HCT116 (cell line): Measurements from ENCODE around the gene NDUFAF5. TPM values are rescaled to one million over a fixed set of nuclear protein-coding genes. Genes with fewer than 3 reads are reported as not detected.

ENCODE experiments used
- ATAC-seq: fragments of 200-7000 bp; cut with Tn5 transposase; 2 replicates; pipeline ENCODE4 v1.9.1; 2020; ENCODE audit warnings: mild to moderate bottlenecking, moderate library complexity
- BruUV-seq: library from RNA; stranded (reverse); fragments of 400-500 nt; replicated peaks from 2 replicates; lab custom pipeline; 2021; lab: Mats Ljungman, UMichigan
- CTCF ChIA-PET: fragments of 300-600 bp; sonication (Branson Sonifier 250); formaldehyde crosslinking; loops from one replicate; lab custom pipeline; 2021; ENCODE audit warnings: antibody characterized with exemption; lab: Charles Lee
- POLR2A ChIA-PET: fragments of 300-600, 350-600 bp; sonication (Branson Sonifier 250); formaldehyde crosslinking; loops from one replicate; lab custom pipeline; 2021; ENCODE audit warnings: antibody characterized with exemption; lab: Charles Lee
- RAD21 ChIA-PET, 2 experiments: fragments of 300-600 bp; sonication (Branson Sonifier 250); formaldehyde crosslinking; loops; one replicate each; lab custom pipeline; 2023; ENCODE audit warnings: low total read pairs in 2 of 2; ENCODE audit not compliant: uncharacterized antibody in 2 of 2, unreplicated experiment in 2 of 2, low non-redundant PET in 1 of 2; lab: Charles Lee
- DNase-seq: peaks from one replicate; pipeline ENCODE4 v3.0.0-alpha.2; 2010; ENCODE audit warnings: low read depth, low spot score
- H2AFZ ChIP-seq: fragments of 200-600 bp; shearing (Covaris generic), sonication (generic); 2 replicates; pipeline ENCODE4 v1.6.1; 2017; ENCODE audit warnings: low read depth, mixed run types, mixed read lengths, antibody characterized with exemption, low read length; ENCODE audit not compliant: poor library complexity, severe bottlenecking
- H3K27ac ChIP-seq: 2 replicates; pipeline ENCODE4 v1.5.1; 2012; ENCODE audit warnings: low read depth, low read length
- H3K27me3 ChIP-seq: fragments of 200-600 bp; sonication (generic); 2 replicates; pipeline ENCODE4 v1.6.1; 2016; ENCODE audit warnings: mixed run types, low read length, mixed read lengths; ENCODE audit not compliant: insufficient read depth
- H3K36me3 ChIP-seq, 2 experiments: fragments of 200-500 bp in 1 of 2; fragments of 200-600 bp in 1 of 2; sonication (Bioruptor generic) in 1 of 2; sonication (generic) in 1 of 2; 2 replicates each; pipeline versions ENCODE4 v1.5.1 to v1.6.1; 2014 to 2016; ENCODE audit warnings: low read length in 2 of 2, inconsistent platforms in 1 of 2, mixed read lengths in 1 of 2, mixed run types in 1 of 2; ENCODE audit not compliant: insufficient read depth in 2 of 2, control insufficient read depth in 1 of 2
- H3K4me1 ChIP-seq, 2 experiments: fragments of 200-600 bp in 1 of 2; sonication (generic) in 1 of 2; 2 replicates each; pipeline versions ENCODE4 v1.5.1 to v1.6.1; 2012 to 2017; ENCODE audit warnings: low read length in 2 of 2, inconsistent platforms in 1 of 2, mild to moderate bottlenecking in 1 of 2, mixed read lengths in 1 of 2, mixed run types in 1 of 2, moderate library complexity in 1 of 2; ENCODE audit not compliant: insufficient read depth in 2 of 2, control insufficient read depth in 1 of 2
- H3K4me2 ChIP-seq: fragments of 200-600 bp; sonication (generic); 2 replicates; pipeline ENCODE4 v1.6.1; 2017; ENCODE audit warnings: mixed run types, low read length, mixed read lengths
- H3K4me3 ChIP-seq, 2 experiments: fragments of 200-600 bp in 1 of 2; sonication (generic) in 1 of 2; replicated peaks in 1 of 2; 2 replicates each; pipeline ENCODE4 v1.5.1; 2011 to 2016; ENCODE audit warnings: low read length in 2 of 2, control low read depth in 1 of 2, low read depth in 1 of 2, mild to moderate bottlenecking in 1 of 2, mixed read lengths in 1 of 2, mixed run types in 1 of 2
- H3K79me2 ChIP-seq: fragments of 200-600 bp; sonication (generic); 2 replicates; pipeline ENCODE4 v1.6.1; 2017; ENCODE audit warnings: mild to moderate bottlenecking, mixed run types, low read length, moderate library complexity, mixed read lengths; ENCODE audit not compliant: insufficient read depth
- H3K9ac ChIP-seq: fragments of 200-600 bp; sonication (generic); 2 replicates; pipeline ENCODE4 v1.6.1; 2016; ENCODE audit warnings: low read length, mixed read lengths
- H3K9me2 ChIP-seq: fragments of 200-600 bp; sonication (generic), shearing (Covaris generic); 2 replicates; pipeline ENCODE4 v1.6.1; 2017; ENCODE audit warnings: mixed run types, mild to moderate bottlenecking, moderate library complexity; ENCODE audit not compliant: insufficient read depth
- H3K9me3 ChIP-seq, 2 experiments: fragments of 200-500 bp in 1 of 2; fragments of 200-600 bp in 1 of 2; sonication (Bioruptor generic) in 1 of 2; sonication (generic) in 1 of 2; 2 replicates each; pipeline ENCODE4 v1.6.1; 2014 to 2017; ENCODE audit warnings: low read length in 2 of 2, mixed read lengths in 2 of 2, inconsistent platforms in 1 of 2, low read depth in 1 of 2, mild to moderate bottlenecking in 1 of 2, mixed run types in 1 of 2, moderate library complexity in 1 of 2; ENCODE audit not compliant: control insufficient read depth in 1 of 2, insufficient read depth in 1 of 2
- H4K20me1 ChIP-seq: fragments of 200-600 bp; sonication (generic), shearing (Covaris generic); 2 replicates; pipeline ENCODE4 v1.6.1; 2017; ENCODE audit warnings: mixed run types, mild to moderate bottlenecking, moderate library complexity; ENCODE audit not compliant: insufficient read depth
- CEBPB ChIP-seq: IDR thresholded peaks from 2 replicates; pipeline ENCODE4 v1.6.1; 2012; ENCODE audit warnings: low read depth
- EGR1 ChIP-seq: IDR thresholded peaks from 2 replicates; pipeline ENCODE4 v1.6.1; 2012; ENCODE audit warnings: low read depth
- ELF1 ChIP-seq: IDR thresholded peaks from 2 replicates; pipeline ENCODE4 v1.6.1; 2012; ENCODE audit warnings: low read depth, borderline replicate concordance
- FOSL1 ChIP-seq: IDR thresholded peaks from 2 replicates; pipeline ENCODE4 v1.6.1; 2012; ENCODE audit warnings: low read depth
- POLR2A ChIP-seq: IDR thresholded peaks from 2 replicates; pipeline ENCODE4 v1.7.0; 2011; ENCODE audit warnings: borderline replicate concordance; ENCODE audit not compliant: insufficient read depth, insufficient read length; ENCODE audit errors: extremely low read depth
- POLR2AphosphoS5 ChIP-seq: IDR thresholded peaks from 2 replicates; pipeline ENCODE4 v1.6.1; 2011; ENCODE audit warnings: mild to moderate bottlenecking, low read depth, low read length, moderate library complexity
- RAD21 ChIP-seq: IDR thresholded peaks from 2 replicates; pipeline ENCODE4 v1.6.1; 2012; ENCODE audit warnings: low read depth, mild to moderate bottlenecking
- ZFX ChIP-seq: fragments of 450-650 bp; IDR thresholded peaks from 2 replicates; pipeline ENCODE4 v1.6.1; 2017
- ZNF274 ChIP-seq: fragments of 200-500 bp; sonication (Bioruptor generic); IDR thresholded peaks from 2 replicates; pipeline ENCODE4 v1.6.1; 2014; ENCODE audit warnings: mild to moderate bottlenecking, low read depth, low read length, inconsistent platforms
- intact Hi-C: fragments of 100-400 bp; cut with micrococcal nuclease; formaldehyde crosslinking; loops from 2 replicates; pipeline ENCODE4 v1.10.0; 2022
- total RNA-seq: library from RNA; stranded (reverse); gene quantifications from one replicate; pipeline ENCODE4 v1.2.1, GENCODE V29; 2021; ENCODE audit not compliant: unreplicated experiment
- TF ChIP-seq, protein P1 (sequence below), 3 experiments: fragments of 200-600 bp in 1 of 3; sonication (generic) in 1 of 3; IDR thresholded peaks in 2 of 3; conservative IDR thresholded peaks in 1 of 3; 2 replicates each; pipeline ENCODE4 v1.5.1; 2012 to 2017; ENCODE audit warnings: low read depth in 2 of 3, low read length in 2 of 3, antibody characterized with exemption in 1 of 3, borderline replicate concordance in 1 of 3, control low read depth in 1 of 3, mild to moderate bottlenecking in 1 of 3, mixed read lengths in 1 of 3, mixed run types in 1 of 3, moderate library complexity in 1 of 3; ENCODE audit not compliant: insufficient read depth in 1 of 3
- TF ChIP-seq, protein P2 (sequence below): IDR thresholded peaks from 2 replicates; pipeline ENCODE4 v1.6.1; 2012; ENCODE audit warnings: low read depth
- TF ChIP-seq, protein P3 (sequence below): IDR thresholded peaks from 2 replicates; pipeline ENCODE4 v1.6.1; 2011; ENCODE audit warnings: mild to moderate bottlenecking, low read length, moderate library complexity; ENCODE audit not compliant: insufficient replicate concordance; ENCODE audit errors: extremely low read depth
- TF ChIP-seq, protein P4 (sequence below): IDR thresholded peaks from 2 replicates; pipeline ENCODE4 v1.6.1; 2012
- TF ChIP-seq, protein P5 (sequence below): IDR thresholded peaks from 2 replicates; pipeline ENCODE4 v1.6.1; 2012

The NDUFAF5 gene
- total RNA-seq, 1 experiment from 2014 or later, result 30.8 TPM

DNA sequence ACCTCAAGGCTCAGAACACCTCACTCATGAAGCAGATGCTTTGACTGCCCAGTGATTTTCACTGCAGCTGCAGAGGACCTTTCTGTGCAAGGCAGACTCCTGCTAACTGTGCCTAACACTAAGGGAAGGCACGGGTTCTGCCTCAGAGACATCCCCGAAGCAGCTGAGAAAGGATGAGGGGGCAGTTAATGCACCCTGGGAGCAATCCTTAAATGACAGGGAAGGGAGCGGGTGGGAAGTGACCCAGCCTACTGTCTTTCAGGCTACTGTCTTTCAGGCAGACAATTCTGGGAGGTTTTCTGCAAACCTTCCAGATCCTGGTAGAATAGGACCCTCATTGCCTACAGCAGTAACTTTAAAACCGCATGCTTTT, 55.3 kb downstream of the NDUFAF5 start:
- H3K4me2 ChIP-seq, result no peak overlapping the region
- POLR2A ChIA-PET, result no interaction called here

DNA sequence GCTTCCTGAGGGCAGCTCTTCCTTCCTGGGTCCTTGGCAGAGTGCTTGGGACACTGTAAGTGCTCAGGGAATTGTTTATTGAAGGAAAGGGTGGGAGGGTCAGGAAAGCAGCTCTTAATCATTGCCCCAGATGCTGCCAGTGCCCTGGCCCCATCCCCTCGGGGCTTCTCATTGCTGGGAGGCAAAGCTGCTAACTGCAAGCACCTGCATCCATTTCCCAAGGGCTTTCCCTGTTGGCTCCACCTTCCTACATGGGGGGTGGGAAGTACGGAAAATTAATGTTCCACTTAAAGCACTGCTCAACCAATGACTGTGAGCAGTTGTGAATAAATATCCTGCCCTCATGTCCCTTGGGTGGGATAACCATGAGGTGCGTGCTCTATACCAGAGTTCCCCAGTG, 56.4 kb downstream of the NDUFAF5 start:
- RAD21 ChIA-PET, result no interaction called here
- H3K27me3 ChIP-seq, result peaks cover 16% of the 10 kb centered on the region; the same call in 1 of the 2 replicates
- H3K27ac ChIP-seq, result no peak overlapping the region
- no TSS peak for BruUV-seq
- H3K36me3 ChIP-seq, result no peaks in the 10 kb centered on the region
- ATAC-seq (no peak), DNase-seq (no peak)
- intact Hi-C loops, result no loop called here
- no peak overlapping the region for H2AFZ ChIP-seq
- no peaks in the 10 kb centered on the region for H3K9me3 ChIP-seq
- no peaks in the 10 kb centered on the region for H3K79me2 ChIP-seq
- H4K20me1 ChIP-seq, result no peaks in the 10 kb centered on the region
- no peak overlapping the region for H3K9ac ChIP-seq
- CTCF ChIA-PET, result no interaction called here
- POLR2A ChIA-PET, result no interaction called here
- H3K4me2 ChIP-seq, result no peak overlapping the region
- no peaks in the 10 kb centered on the region for H3K9me2 ChIP-seq
- H3K4me1 ChIP-seq, result no peaks in the 10 kb centered on the region
- no peak overlapping the region for H3K4me3 ChIP-seq
- TF ChIP-seq ZNF274 (no peak), EGR1 (no peak), ELF1 (no peak), FOSL1 (no peak), RAD21 (no peak), ZFX (no peak)
- TF ChIP-seq, protein P1, sequence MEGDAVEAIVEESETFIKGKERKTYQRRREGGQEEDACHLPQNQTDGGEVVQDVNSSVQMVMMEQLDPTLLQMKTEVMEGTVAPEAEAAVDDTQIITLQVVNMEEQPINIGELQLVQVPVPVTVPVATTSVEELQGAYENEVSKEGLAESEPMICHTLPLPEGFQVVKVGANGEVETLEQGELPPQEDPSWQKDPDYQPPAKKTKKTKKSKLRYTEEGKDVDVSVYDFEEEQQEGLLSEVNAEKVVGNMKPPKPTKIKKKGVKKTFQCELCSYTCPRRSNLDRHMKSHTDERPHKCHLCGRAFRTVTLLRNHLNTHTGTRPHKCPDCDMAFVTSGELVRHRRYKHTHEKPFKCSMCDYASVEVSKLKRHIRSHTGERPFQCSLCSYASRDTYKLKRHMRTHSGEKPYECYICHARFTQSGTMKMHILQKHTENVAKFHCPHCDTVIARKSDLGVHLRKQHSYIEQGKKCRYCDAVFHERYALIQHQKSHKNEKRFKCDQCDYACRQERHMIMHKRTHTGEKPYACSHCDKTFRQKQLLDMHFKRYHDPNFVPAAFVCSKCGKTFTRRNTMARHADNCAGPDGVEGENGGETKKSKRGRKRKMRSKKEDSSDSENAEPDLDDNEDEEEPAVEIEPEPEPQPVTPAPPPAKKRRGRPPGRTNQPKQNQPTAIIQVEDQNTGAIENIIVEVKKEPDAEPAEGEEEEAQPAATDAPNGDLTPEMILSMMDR (IDR thresholded peaks at IDR 0.05 in 2 of 3, conservative IDR thresholded peaks at IDR 0.05 in 1 of 3; ENCODE audit: borderline replicate concordance in 1 of 3, insufficient read depth in 1 of 3, low read depth in 2 of 3, low read length in 2 of 3), result no peak
- TF ChIP-seq, protein P2, sequence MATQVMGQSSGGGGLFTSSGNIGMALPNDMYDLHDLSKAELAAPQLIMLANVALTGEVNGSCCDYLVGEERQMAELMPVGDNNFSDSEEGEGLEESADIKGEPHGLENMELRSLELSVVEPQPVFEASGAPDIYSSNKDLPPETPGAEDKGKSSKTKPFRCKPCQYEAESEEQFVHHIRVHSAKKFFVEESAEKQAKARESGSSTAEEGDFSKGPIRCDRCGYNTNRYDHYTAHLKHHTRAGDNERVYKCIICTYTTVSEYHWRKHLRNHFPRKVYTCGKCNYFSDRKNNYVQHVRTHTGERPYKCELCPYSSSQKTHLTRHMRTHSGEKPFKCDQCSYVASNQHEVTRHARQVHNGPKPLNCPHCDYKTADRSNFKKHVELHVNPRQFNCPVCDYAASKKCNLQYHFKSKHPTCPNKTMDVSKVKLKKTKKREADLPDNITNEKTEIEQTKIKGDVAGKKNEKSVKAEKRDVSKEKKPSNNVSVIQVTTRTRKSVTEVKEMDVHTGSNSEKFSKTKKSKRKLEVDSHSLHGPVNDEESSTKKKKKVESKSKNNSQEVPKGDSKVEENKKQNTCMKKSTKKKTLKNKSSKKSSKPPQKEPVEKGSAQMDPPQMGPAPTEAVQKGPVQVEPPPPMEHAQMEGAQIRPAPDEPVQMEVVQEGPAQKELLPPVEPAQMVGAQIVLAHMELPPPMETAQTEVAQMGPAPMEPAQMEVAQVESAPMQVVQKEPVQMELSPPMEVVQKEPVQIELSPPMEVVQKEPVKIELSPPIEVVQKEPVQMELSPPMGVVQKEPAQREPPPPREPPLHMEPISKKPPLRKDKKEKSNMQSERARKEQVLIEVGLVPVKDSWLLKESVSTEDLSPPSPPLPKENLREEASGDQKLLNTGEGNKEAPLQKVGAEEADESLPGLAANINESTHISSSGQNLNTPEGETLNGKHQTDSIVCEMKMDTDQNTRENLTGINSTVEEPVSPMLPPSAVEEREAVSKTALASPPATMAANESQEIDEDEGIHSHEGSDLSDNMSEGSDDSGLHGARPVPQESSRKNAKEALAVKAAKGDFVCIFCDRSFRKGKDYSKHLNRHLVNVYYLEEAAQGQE, result no peak
- TF ChIP-seq, protein P3, sequence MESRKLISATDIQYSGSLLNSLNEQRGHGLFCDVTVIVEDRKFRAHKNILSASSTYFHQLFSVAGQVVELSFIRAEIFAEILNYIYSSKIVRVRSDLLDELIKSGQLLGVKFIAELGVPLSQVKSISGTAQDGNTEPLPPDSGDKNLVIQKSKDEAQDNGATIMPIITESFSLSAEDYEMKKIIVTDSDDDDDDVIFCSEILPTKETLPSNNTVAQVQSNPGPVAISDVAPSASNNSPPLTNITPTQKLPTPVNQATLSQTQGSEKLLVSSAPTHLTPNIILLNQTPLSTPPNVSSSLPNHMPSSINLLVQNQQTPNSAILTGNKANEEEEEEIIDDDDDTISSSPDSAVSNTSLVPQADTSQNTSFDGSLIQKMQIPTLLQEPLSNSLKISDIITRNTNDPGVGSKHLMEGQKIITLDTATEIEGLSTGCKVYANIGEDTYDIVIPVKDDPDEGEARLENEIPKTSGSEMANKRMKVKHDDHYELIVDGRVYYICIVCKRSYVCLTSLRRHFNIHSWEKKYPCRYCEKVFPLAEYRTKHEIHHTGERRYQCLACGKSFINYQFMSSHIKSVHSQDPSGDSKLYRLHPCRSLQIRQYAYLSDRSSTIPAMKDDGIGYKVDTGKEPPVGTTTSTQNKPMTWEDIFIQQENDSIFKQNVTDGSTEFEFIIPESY, result no peak
- TF ChIP-seq, protein P4, sequence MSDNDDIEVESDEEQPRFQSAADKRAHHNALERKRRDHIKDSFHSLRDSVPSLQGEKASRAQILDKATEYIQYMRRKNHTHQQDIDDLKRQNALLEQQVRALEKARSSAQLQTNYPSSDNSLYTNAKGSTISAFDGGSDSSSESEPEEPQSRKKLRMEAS, result no peak

More for the DNA sequence above, 55.3 kb downstream of the NDUFAF5 start:
- no peak overlapping the region for H2AFZ ChIP-seq
- H3K9ac ChIP-seq, result no peak overlapping the region
- H3K27me3 ChIP-seq, result peaks cover 13% of the 10 kb centered on the region; the same call in 1 of the 2 replicates
- RAD21 ChIA-PET, result no interaction called here
- H3K9me3 ChIP-seq, result no peaks in the 10 kb centered on the region
- H3K36me3 ChIP-seq, result no peaks in the 10 kb centered on the region
- no peaks in the 10 kb centered on the region for H3K4me1 ChIP-seq
- CTCF ChIA-PET, result no interaction called here
- DNase-seq (no peak), ATAC-seq (no peak)
- no peaks in the 10 kb centered on the region for H4K20me1 ChIP-seq
- no peak overlapping the region for H3K27ac ChIP-seq
- intact Hi-C loops, result no loop called here
- TF ChIP-seq CEBPB (no peak), POLR2A (no peak), POLR2AphosphoS5 (no peak)
- TF ChIP-seq, protein P5, sequence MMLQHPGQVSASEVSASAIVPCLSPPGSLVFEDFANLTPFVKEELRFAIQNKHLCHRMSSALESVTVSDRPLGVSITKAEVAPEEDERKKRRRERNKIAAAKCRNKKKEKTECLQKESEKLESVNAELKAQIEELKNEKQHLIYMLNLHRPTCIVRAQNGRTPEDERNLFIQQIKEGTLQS, result no peak
- no TSS peak for BruUV-seq
- H3K9me2 ChIP-seq, result no peaks in the 10 kb centered on the region
- H3K4me3 ChIP-seq, result no peak overlapping the region
- H3K79me2 ChIP-seq, result no peaks in the 10 kb centered on the region
